ENCODE data around the gene TPRA1.

TPRA1 gene

DNA sequence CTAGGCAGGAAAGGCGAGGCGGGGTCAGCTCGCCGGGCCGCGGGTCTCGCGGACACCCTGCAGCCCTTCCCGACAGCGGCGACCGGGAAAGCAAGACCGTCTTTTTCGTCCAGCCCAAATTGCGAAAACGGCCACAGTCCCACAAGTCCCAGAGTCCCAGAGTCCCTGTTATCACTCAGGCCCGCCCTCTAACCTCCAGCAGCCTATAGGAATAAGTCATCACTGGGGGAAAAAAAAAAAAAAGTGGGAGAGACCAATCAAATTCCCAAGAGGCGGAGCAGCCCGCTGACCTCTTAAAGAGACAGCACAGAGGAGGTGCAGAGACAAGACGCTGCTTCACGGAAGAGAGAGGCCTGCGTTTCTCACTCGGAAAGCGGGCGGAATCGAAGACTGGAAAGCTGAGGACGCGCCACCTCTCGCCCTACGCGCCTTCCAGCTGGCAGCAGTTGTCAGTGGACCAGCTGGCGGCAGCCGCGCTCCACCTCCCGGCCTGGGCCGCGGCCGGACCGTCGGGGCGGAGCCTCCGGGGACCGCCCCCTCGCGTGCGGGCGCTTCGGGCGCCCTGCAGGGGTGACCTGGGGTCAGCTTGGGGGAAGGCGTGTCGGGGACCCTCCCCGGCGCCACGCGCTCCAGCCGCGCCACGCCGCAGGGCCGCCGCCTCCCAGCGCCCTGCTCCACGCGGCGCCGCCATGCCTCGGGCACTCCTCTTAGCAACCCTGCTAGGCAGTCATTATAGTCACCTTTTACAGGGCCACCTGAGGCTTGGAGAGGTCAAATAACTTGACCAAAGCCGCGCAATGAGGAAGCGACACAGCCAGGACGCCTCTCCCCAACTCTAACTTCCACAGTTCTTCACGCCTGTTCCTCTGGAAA is at the start of gene TPRA1:
TPRA1 (minus strand) TSS at position 141 of the 873 bp plus-strand sequence. CDS start 10,587 bp downstream, outside the sequence.
- peak; percentile 40; the same call in 1 of the 2 replicates for TF ChIP-seq CTCF (IDR thresholded peaks at IDR 0.05)

GRCh38 chr3:127640042-127640355 is 49.5 kb upstream of the TPRA1 start:
- no peak for TF ChIP-seq CTCF (IDR thresholded peaks at IDR 0.05)

GRCh38 chr3:127639173-127640041 is 48.9 kb upstream of the TPRA1 start:
- no peak for TF ChIP-seq CTCF (IDR thresholded peaks at IDR 0.05)

- TF ChIP-seq CTCF (IDR thresholded peaks at IDR 0.05), result no peak
These were observed 47.4 kb upstream of the TPRA1 start for GRCh38 chr3:127637971-127638370.

DNA sequence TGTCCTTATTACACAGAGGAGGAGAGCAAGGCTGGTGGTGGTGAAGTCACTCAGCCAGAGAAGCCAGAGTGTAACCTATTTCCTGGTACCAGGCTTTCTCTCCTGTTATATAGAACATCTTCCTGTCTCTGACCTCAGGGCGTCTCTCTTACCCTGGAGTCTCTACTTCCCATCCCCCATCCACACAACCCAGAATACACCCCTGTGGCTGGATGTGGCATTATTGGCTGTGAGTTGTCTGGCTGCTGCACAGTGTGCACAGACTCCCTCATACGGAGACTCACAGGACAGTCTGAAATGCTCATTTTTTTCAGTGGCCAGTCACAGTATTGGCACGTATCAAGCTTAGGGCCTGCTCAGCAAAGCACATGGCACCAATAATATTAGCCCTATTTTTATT is 47.0 kb upstream of the TPRA1 start:
- no peak for TF ChIP-seq CTCF (IDR thresholded peaks at IDR 0.05)

DNA sequence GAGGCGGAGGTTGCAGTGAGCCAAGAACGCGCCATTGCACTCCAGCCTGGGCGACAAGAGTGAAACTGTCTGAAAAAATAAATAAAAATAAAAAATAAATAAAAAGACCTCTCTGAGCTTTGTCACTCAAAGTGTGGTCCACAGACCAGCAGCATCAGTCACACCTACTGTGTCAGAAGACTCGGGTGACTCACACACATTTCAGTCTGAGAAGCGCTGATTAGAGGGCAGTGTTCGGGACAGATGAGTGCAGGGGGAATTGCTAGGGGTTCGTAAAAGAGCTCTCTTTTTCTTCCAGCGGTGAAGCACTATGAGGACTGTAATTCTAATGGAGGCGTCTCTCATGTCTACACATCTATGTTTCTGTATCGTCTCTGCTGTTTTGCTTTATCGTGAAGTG is 44.1 kb upstream of the TPRA1 start:
- TF ChIP-seq CTCF (IDR thresholded peaks at IDR 0.05), result no peak

GRCh38 chr3:127632035-127632820 is 41.7 kb upstream of the TPRA1 start:
- no peak for TF ChIP-seq CTCF (IDR thresholded peaks at IDR 0.05)
